HEK293T (cell line): ENCODE data around the gene NECTIN1.

ENCODE experiments used
- CTCF ChIA-PET: fragments of 350-600 bp; formaldehyde crosslinking; extraction: SDS; loops from one replicate; lab custom pipeline; 2021; ENCODE audit warnings: antibody characterized with exemption, inconsistent platforms; lab: Yijun Ruan, JAX
- POLR2A ChIA-PET: fragments of 350-600 bp; formaldehyde crosslinking; extraction: SDS; loops from one replicate; lab custom pipeline; 2020; ENCODE audit warnings: antibody characterized with exemption, inconsistent platforms; lab: Yijun Ruan, JAX
- DNase-seq: peaks from one replicate; pipeline ENCODE4 v3.0.0; 2012; ENCODE audit warnings: mixed read lengths; ENCODE audit errors: extremely low spot score
- ARNT ChIP-seq: fragments of 450-650 bp; IDR thresholded peaks from 2 replicates; pipeline ENCODE4 v1.6.1; 2017; ENCODE audit warnings: mild to moderate bottlenecking
- BHLHE40 ChIP-seq: fragments of 450-650 bp; IDR thresholded peaks from 2 replicates; pipeline ENCODE4 v1.6.1; 2016; ENCODE audit warnings: mild to moderate bottlenecking, moderate library complexity, borderline replicate concordance
- CTBP1 ChIP-seq: fragments of 450-650 bp; IDR thresholded peaks from 2 replicates; pipeline ENCODE4 v1.6.1; 2016; ENCODE audit warnings: borderline replicate concordance
- ELF4 ChIP-seq: fragments of 450-650 bp; IDR thresholded peaks from 2 replicates; pipeline ENCODE4 v1.6.1; 2017; ENCODE audit warnings: antibody characterized with exemption
- FOXA1 ChIP-seq: fragments of 450-650 bp; IDR thresholded peaks from 2 replicates; pipeline ENCODE4 v1.6.1; 2016; ENCODE audit warnings: mild to moderate bottlenecking
- FOXK2 ChIP-seq: fragments of 450-650 bp; IDR thresholded peaks from 2 replicates; pipeline ENCODE4 v1.6.1; 2016; ENCODE audit warnings: mild to moderate bottlenecking
- FOXM1 ChIP-seq: fragments of 450-650 bp; IDR thresholded peaks from 2 replicates; pipeline ENCODE4 v1.6.1; 2017; ENCODE audit warnings: mild to moderate bottlenecking, borderline replicate concordance
- HDGF ChIP-seq: fragments of 450-650 bp; IDR thresholded peaks from 2 replicates; pipeline ENCODE4 v1.6.1; 2017; ENCODE audit warnings: antibody characterized with exemption, borderline replicate concordance
- L3MBTL2 ChIP-seq: fragments of 450-650 bp; conservative IDR thresholded peaks from 2 replicates; pipeline ENCODE4 v1.6.1; 2016; ENCODE audit warnings: mild to moderate bottlenecking
- LEF1 ChIP-seq: fragments of 450-650 bp; IDR thresholded peaks from 2 replicates; pipeline ENCODE4 v1.6.1; 2017; ENCODE audit warnings: mild to moderate bottlenecking, borderline replicate concordance
- NFRKB ChIP-seq: fragments of 450-650 bp; IDR thresholded peaks from 2 replicates; pipeline ENCODE4 v1.6.1; 2016; ENCODE audit warnings: mild to moderate bottlenecking, moderate library complexity
- SP1 ChIP-seq: fragments of 450-650 bp; IDR thresholded peaks from 2 replicates; pipeline ENCODE4 v1.6.1; 2017
- SUZ12 ChIP-seq: fragments of 450-650 bp; IDR thresholded peaks from 2 replicates; pipeline ENCODE4 v1.6.1; 2016; ENCODE audit warnings: mild to moderate bottlenecking
- TARDBP ChIP-seq: fragments of 450-650 bp; IDR thresholded peaks from 2 replicates; pipeline ENCODE4 v1.6.1; 2016
- ZNF384 ChIP-seq: fragments of 450-650 bp; IDR thresholded peaks from 2 replicates; pipeline ENCODE4 v1.6.1; 2016
- TF ChIP-seq, protein P1 (sequence below): fragments of 450-650 bp; IDR thresholded peaks from 2 replicates; pipeline ENCODE4 v1.6.1; 2016

The NECTIN1 gene

DNA sequence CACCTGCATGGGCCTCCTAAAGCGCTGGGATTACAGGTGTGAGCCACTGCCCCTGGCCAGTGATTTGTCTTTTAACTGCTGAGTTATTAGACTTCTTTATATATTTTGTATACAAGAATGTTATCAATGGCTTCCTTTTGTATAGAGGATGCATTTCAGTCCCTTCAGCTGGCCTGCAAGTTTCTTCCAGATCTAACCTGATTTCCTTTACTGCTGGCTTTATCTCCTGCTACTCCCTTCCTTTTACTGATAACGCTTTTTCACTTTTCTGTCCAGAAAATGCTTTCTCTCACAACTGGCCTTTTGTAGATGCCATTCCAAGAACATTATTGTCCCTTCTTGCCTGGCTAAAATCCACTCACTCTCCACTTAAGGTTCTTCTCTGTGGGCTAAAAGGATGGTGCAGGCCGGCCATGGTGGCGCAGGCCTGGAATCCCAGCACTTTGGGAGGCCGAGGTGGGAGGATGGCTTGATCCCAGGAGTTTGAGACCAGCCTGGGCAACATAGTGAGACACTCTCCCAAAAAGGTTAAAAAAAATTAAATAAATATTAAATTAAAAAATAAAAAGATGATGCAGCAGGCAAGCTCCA lies 118.1 kb downstream of the NECTIN1 start:
- TF ChIP-seq ELF4 (no peak), BHLHE40 (no peak), SP1 (no peak), FOXK2 (no peak), ARNT (no peak), LEF1 (no peak), L3MBTL2 (no peak), ZNF384 (no peak), SUZ12 (no peak)
- no peak for DNase-seq
- ChIA-PET CTCF (no interaction called here), POLR2A (no interaction called here)

DNA sequence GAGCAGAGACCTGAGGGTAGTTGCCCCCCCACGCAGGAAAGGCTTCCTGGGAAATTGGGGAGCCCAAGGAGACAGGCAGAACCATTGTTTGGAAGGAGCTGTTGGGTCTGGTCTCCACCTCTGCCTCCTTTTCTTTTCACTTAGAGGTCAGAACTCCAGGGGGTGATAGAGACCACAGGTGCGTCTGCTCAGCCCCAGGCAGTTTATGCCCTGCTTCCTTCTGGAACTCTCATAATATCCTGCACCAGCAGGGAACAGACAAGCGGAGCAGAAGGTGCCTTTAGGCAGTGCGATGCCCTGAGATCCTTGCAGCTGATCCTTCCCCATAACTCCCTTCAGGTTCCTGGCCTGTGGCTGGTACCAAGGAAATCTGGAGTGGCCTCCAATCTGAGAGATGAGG lies 120.2 kb downstream of the NECTIN1 start:
- TF ChIP-seq SUZ12 (no peak), L3MBTL2 (no peak), ARNT (no peak), ELF4 (no peak), CTBP1 (no peak), FOXM1 (no peak), NFRKB (no peak), FOXA1 (no peak), SP1 (no peak), TARDBP (no peak), HDGF (no peak), FOXK2 (no peak)
- CTCF ChIA-PET: interaction anchor here (1.2 to 1.6 kb wide), 2 partner anchors 13 to 15 kb away, joined by 3 to 4 read pairs; no protein-coding TSS in a partner anchor
- DNase-seq: no peak
- POLR2A ChIA-PET: interaction anchor here (0.5 kb wide), 1 partner anchor 12 kb away, joined by 3 read pairs; no protein-coding TSS in a partner anchor

DNA sequence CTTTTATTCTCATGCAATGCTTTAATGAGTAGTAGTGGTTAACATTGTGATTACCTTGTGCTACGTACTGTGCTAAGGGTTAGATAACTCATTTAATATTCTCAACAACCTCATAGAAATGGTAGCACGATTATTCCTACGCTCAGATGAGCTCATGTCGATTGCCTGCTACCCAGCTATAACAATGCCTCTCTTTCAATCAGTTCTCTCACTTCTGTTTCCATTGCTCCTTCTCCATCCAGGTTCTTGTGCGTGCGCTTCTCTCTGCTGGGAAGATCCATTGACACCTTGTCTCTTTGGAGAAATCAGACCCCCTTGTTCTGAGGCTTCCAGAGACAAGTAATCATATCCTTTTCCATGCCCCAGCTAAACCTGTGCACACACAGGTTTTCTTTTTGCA lies 120.8 kb downstream of the NECTIN1 start:
- ChIA-PET POLR2A (interaction anchor here (0.5 kb wide), 1 partner anchor 11 kb away, joined by 3 read pairs; no protein-coding TSS in a partner anchor), CTCF (interaction anchor here (1.2 to 1.6 kb wide), 2 partner anchors 14 to 16 kb away, joined by 3 to 4 read pairs; no protein-coding TSS in a partner anchor)
- no peak for DNase-seq
- TF ChIP-seq CTBP1: no peak
- TF ChIP-seq ZNF384: no peak
- no peak for TF ChIP-seq SUZ12
- no peak for TF ChIP-seq TARDBP
- no peak for TF ChIP-seq HDGF
- no peak for TF ChIP-seq ARNT
- no peak for TF ChIP-seq L3MBTL2
- no peak for TF ChIP-seq NFRKB
- TF ChIP-seq, protein P1, sequence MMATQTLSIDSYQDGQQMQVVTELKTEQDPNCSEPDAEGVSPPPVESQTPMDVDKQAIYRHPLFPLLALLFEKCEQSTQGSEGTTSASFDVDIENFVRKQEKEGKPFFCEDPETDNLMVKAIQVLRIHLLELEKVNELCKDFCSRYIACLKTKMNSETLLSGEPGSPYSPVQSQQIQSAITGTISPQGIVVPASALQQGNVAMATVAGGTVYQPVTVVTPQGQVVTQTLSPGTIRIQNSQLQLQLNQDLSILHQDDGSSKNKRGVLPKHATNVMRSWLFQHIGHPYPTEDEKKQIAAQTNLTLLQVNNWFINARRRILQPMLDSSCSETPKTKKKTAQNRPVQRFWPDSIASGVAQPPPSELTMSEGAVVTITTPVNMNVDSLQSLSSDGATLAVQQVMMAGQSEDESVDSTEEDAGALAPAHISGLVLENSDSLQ: no peak
- TF ChIP-seq SP1: no peak
- no peak for TF ChIP-seq BHLHE40
- TF ChIP-seq LEF1: no peak
- no peak for TF ChIP-seq FOXK2
- no peak for TF ChIP-seq FOXM1

DNA sequence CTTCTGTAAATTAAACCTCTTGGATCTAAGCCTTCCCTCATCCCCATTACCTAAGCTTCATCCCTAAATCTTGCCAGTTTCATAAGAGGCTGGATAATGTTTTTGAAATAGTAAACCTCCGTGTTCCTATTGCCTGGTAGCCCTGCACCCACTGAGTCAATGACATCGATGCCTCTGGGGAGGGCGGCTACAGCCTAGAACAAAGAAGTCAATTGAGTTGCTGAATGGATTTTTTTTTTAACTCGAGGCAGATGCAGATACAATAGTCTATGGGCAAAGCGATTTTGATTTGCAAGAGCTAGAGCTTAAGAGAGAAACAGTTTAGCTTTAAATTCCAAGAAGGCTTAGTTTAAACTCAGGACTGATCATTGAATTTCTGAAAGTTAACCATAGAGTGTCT lies 121.3 kb downstream of the NECTIN1 start:
- ChIA-PET POLR2A (no interaction called here), CTCF (interaction anchor here (0.6 to 1.6 kb wide), 3 partner anchors 15 to 199 kb away, joined by 3 to 4 read pairs (median 3); no protein-coding TSS in a partner anchor)
- no peak for DNase-seq
- TF ChIP-seq SP1 (no peak), LEF1 (no peak), ARNT (no peak), NFRKB (no peak), FOXM1 (no peak), FOXA1 (no peak)

DNA sequence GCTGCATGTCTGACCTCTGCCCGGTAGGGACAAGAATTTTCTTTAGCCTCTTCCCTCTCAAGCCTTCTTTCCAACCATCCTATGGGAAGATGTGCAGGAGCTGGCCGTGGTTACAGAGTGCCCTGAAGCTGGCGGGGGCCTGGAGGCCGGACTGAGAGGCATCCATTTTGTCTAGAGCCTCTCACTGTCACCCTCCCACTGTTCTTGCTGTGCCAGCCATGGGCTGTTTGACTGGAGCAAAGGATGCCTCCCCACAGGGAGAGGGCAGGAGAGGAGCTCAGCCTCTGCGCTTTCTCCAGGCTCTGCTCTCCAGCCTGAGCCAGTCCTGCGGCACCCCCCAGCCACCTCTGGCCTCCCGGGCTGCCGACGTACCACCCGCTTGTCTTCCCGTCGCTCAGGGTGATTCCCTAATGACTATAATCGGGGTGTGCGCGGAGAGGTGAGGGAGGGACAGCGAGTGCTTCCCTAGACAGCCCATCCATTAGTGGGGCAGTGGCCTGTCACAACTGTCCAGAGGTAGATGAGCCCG lies 123.8 kb downstream of the NECTIN1 start:
- DNase-seq: no peak
- TF ChIP-seq FOXA1: no peak
- no peak for TF ChIP-seq CTBP1
- no peak for TF ChIP-seq BHLHE40
- TF ChIP-seq, protein P1: no peak
- no peak for TF ChIP-seq HDGF
- TF ChIP-seq SUZ12: no peak
- no peak for TF ChIP-seq ELF4
- TF ChIP-seq NFRKB: no peak
- no peak for TF ChIP-seq SP1
- no peak for TF ChIP-seq LEF1
- TF ChIP-seq FOXM1: no peak
- TF ChIP-seq ZNF384: no peak
- TF ChIP-seq L3MBTL2: no peak
- no peak for TF ChIP-seq FOXK2
- TF ChIP-seq TARDBP: no peak
- no peak for TF ChIP-seq ARNT
- ChIA-PET CTCF (no interaction called here), POLR2A (no interaction called here)

DNA sequence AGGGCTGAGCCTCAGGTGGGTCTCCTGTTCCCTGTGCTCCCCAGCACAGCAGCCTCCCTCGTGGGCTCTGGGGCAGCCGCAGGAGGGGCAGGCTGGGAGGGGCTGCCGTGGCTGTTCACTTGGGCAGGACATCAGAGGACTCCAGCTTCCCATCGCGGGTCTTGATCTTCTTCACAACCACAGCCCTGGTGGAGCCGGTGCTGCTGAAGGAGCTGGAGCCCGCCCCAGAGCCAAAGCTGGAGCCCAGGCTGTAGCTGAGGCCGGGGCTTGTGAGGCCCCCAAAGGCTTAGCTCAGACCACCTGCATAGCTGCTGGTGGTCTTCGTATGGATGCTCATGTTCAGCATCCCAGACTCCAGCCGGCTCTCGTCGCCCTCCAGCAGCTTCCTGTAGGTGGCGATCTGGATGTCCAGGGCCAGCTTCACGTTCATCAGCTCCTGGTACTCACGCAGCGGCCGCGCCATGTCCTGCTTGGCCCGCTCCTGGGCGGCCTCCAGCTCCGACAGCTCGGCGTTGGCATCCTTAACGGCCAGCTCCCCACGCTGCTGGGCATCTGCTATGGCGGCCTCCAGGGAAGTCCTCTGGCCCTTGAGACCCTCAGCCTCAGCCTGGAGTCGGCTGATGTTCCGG lies 126.1 kb downstream of the NECTIN1 start:
- POLR2A ChIA-PET: no interaction called here
- CTCF ChIA-PET: interaction anchor here (0.8 to 1.8 kb wide), 3 partner anchors 8 to 17 kb away, joined by 3 to 5 read pairs (median 4); no protein-coding TSS in a partner anchor
- TF ChIP-seq SUZ12 (no peak), SP1 (no peak), FOXA1 (no peak), NFRKB (no peak), FOXM1 (no peak), FOXK2 (no peak)
- TF ChIP-seq, protein P1: no peak
- no peak for DNase-seq
